Smooth muscle cell of the umbilical artery (primary cell): ENCODE measurements around the gene MBD3L4. TPM values are rescaled to one million over a fixed set of nuclear protein-coding genes. Genes with fewer than 3 reads are reported as not detected.

Experiments used
- total RNA-seq: library from RNA; depleted of rRNA; stranded (reverse); fragments of >200 nt; gene quantifications from 2 replicates; pipeline ENCODE4 v1.2.3, GENCODE V29; 2014

MBD3L4 gene
- total RNA-seq = not detected in 2 replicates

DNA sequence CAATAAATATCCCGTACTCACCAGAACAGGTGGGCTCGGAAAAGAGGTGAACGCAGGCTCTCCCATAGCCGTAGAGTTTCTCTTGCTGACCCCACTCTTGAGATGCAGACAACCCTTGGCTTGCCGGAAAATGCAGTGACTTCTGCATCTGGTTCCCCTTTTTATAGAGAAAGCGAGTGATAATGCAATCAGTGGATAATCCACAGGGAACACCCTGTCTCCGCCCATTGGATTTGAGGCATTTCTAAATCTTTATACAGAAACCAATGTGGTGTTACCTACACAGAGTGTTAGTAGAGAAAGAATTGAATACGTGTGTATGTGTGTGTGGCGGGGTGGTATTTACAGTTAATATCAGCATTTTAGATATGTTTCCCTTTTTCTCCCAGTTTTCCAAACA lies at the start of gene MBD3L4:
Gene MBD3L4, minus strand, starts transcription at position 101 of the 400 bp plus-strand sequence. Its CDS starts 35 bp downstream, at position 66.

DNA sequence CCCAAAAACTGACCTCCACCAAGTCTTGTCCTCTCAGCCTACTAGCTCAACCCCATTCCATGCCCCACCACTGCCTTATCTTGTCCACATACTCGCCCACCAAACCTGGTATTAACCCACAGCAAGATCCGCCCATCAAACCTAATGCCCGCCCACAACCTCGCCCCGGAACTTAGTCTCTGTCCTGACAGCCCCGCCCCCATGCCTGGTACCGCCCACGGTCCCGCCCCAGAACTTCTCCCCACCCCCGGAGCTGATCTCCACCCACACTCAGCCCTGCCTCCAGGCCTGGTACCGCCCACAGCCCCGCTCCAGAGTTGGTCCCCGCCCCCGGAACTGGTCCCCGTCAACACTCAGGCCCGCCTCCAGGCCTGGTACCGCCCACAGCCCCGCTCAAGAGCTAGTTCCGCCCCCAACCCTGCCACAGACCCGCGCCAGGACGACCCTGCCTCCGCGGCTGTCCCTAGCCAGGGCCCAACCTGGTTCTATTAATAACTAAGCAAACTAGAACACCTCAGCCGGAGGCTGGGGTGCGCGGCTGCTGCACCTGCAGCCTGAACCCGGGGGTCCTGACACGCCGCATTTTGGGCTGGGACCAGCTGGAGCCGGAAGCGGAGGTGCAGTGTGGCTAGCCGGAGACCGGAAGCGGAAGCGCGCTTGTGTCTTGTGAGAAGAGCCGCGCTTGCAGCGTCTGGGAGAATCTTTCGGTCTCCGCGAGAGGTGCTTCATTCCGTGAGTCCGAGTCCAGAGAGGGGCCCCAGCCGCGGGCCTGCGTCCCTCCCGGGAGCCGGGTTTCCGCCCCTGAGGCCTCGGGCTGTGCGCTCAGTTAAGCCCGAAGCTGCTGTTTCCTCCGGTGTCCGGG lies 29.3 kb upstream of the MBD3L4 start, which contains the start of gene ZNF557:
Gene ZNF557, plus strand, starts transcription at position 662 of the 862 bp plus-strand sequence. CDS start 5,372 bp downstream, outside the sequence.

DNA sequence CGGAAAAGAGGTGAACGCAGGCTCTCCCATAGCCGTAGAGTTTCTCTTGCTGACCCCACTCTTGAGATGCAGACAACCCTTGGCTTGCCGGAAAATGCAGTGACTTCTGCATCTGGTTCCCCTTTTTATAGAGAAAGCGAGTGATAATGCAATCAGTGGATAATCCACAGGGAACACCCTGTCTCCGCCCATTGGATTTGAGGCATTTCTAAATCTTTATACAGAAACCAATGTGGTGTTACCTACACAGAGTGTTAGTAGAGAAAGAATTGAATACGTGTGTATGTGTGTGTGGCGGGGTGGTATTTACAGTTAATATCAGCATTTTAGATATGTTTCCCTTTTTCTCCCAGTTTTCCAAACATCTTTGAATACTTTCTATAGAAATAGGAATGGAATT lies 18.6 kb upstream of the MBD3L4 start, which contains the start of gene MBD3L3:
Gene MBD3L3, minus strand, starts transcription at position 101 of the 400 bp plus-strand sequence. Its CDS starts 71 bp downstream, at position 30.

DNA sequence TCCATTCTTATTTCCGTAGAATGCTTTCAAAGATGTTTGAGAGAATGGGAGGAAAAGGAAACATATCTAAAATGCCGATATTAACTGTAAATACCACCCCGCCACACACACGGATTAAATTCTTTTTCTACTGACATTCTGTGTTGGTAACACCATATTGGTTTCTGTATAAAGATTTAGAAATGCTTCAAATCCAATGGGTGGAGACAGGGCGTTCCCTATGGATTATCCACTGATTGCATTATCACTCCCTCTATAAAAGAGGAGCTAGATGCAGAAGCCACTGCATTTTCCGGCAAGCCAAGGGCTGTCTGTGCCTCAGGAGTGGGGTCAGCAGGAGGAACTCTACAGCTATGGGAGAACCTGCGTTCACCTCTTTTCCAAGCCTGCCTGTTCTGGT lies 9.0 kb upstream of the MBD3L4 start, which contains the start of gene MBD3L2:
Gene MBD3L2, plus strand, starts transcription at position 301 of the 400 bp plus-strand sequence. Its CDS starts 53 bp downstream, at position 354.

DNA sequence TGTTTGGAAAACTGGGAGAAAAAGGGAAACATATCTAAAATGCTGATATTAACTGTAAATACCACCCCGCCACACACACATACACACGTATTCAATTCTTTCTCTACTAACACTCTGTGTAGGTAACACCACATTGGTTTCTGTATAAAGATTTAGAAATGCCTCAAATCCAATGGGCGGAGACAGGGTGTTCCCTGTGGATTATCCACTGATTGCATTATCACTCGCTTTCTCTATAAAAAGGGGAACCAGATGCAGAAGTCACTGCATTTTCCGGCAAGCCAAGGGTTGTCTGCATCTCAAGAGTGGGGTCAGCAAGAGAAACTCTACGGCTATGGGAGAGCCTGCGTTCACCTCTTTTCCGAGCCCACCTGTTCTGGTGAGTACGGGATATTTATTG lies 9.7 kb downstream of the MBD3L4 start, which contains the start of gene MBD3L5:
Gene MBD3L5, plus strand, starts transcription at position 301 of the 400 bp plus-strand sequence. Its CDS starts 34 bp downstream, at position 335.

DNA sequence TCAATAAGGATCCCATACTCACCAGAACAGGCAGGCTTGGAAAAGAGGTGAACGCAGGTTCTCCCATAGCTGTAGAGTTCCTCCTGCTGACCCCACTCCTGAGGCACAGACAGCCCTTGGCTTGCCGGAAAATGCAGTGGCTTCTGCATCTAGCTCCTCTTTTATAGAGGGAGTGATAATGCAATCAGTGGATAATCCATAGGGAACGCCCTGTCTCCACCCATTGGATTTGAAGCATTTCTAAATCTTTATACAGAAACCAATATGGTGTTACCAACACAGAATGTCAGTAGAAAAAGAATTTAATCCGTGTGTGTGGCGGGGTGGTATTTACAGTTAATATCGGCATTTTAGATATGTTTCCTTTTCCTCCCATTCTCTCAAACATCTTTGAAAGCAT lies 18.6 kb downstream of the MBD3L4 start, which contains the start of gene MBD3L2B:
Gene MBD3L2B, minus strand, starts transcription at position 101 of the 400 bp plus-strand sequence. Its CDS starts 34 bp downstream, at position 67.

Other genes starting within 250 kb of the MBD3L4 start
- gene ADGRE1, start 152.6 kb downstream of the MBD3L4 start, total RNA-seq = not detected in 2 replicates
- gene MBD3L2B, start 18.7 kb downstream of the MBD3L4 start, total RNA-seq = not detected in 2 replicates
- gene MBD3L5, start 9.6 kb downstream of the MBD3L4 start, total RNA-seq = not detected in 2 replicates
- gene MBD3L2, start 9.1 kb upstream of the MBD3L4 start, total RNA-seq = not detected in 2 replicates
- not detected in 2 replicates for gene MBD3L3, start 18.5 kb upstream of the MBD3L4 start, total RNA-seq
- 13.1 and 24.1 TPM in 2 replicates for gene ZNF557, start 29.5 kb upstream of the MBD3L4 start, total RNA-seq